ENCODE results near the gene PTDSS2.
"Not testable (repeated sequence)": the region's sequence is repeated elsewhere in the genome, so short reads cannot be mapped to it uniquely, and the experiment has no call there.

PTDSS2 gene

DNA sequence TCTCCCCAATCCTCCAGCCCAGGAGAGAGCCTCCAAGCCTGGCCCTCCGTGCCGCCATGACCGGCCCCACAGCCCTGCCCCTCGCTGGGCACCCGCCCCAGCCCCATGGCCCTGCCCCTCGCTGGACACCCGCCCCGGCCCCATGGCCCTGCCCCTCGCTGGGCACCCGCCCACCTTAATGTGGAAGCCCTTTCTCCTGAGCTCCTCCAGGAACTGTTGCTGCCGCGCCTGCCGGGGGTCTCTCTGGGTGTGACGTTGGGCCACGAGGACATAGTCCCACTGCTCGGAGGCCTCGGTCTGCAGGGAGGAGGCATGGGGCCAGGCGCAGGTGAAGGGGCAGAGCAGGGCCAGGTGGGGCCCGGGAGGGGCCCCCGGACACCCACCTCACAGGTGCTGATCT is 16.4 kb upstream of the PTDSS2 start:
- no peak for DNase-seq

GRCh38 chr11:434496-434895 is 15.6 kb upstream of the PTDSS2 start:
- DNase-seq: no peak

GRCh38 chr11:434999-435740 is 14.9 kb upstream of the PTDSS2 start:
- not testable (repeated sequence) for DNase-seq

DNA sequence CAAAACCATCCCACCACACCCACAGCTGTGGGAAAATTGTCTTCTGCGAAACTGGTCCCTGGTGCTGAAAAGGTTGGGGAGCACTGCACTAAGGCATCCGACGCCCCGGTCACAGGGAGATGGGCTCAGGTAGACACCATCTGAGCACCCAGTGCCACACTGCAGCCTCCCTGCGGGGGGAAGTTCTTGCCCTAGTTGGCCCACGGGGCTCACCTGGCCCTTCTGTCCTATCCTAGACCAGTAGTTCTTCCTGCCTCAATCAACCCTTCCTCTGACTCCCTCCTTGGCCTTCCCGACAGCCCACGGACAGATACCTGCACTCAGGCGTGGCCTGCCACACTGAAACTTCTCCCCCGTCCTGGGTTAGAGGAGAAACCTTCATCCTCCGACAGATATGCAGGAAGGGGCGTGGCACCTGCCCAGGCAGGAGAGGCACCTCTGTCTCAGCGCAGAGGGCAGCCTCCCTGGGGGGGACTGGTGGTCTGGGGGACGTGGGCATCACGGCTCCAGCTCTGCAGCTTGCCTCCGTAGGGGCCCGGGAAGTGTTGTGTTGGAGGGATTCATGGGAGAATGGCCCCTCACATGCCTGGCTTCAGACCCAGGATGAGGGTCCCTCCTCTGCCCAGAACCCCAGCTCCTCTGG is 12.7 kb upstream of the PTDSS2 start:
- DNase-seq: no peak

- no peak for DNase-seq
Observed at GRCh38 chr11:438101-438844, 11.8 kb upstream of the PTDSS2 start.

DNA sequence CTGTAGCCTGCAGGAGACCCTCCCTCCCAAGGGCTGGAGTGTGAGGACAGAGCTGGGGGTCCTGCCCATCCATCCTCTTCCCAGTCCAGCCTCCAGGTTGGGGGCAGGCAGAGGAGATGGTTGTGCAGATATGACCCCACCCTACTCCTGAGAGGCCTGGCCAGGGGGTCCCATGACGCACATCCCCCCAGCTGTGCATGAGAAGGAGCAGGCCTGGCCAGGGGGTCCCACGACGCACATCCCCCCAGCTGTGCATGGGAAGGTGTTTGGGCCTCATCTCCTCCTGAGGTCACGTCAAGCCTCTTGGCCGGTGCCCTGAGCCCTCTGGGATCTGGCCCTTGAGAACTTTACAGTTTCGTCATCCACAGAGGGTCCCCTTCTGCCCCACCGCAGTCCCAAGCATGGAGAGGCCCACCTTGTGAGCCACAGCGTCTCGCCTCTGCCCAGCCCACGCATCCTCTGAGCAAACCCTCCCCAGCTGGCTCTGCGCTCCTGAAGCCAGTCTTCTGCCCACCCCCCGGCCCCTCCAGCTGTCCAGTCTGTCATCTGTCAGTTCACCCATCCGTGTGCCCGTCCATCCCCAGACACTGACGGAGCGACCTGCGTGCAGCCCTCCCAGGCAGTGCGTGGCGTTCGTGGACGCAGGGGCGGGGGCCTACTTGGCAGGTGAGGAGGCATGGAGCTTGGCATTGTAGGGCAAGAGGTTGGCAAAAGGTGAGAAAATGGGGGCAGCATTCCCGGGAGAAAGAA is 10.6 kb upstream of the PTDSS2 start:
- DNase-seq: no peak

DNA sequence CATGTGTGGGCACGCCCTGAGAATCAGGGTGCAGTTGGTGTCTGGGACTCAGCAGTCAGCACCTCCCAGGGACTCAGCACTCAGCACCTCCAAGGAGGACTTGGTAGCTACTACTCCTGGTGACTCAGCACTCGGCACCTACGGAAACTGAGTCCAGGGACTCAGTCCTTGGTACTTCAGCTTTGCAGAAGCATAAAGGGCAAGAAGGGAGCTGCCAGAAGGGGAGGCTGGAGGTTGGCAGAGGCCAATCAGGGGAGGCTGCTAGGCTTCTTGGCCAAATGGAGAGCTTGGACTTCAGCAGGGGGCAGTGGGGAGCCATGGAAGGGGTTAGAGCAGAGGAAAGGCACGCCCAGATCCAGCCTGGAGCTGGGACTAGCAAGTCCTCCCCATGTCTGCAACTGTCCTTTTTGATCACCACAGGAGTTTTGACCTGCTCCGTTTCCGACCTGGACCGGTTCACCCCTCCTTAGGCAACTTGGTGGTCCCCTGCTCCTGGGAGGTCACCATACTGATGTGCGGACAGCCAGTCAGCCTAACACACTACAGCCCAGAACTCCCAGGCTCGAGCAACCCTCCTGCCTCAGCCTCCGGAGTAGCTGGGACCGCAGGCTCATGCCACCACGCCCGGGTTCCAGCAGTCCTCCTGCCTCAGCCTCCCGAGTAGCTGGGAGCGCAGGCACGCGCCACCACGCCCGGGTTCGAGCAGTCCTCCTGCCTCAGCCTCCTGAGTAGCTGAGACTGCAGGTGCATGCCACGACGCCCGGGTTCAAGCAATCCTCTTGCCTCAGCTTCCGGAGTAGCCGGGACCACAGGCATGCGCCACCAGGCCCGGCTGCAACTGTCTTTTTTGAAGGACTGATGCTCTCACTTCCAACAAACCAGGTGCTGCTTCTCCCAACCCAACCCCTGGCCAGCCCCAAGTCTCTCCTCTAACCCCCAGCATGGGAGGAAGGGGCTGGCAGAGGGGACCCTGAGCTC is 9.7 kb upstream of the PTDSS2 start:
- DNase-seq: no peak

- no peak for DNase-seq
Observed at GRCh38 chr11:441043-441417, 9.0 kb upstream of the PTDSS2 start.

- DNase-seq: peak; percentile 59
Observed at GRCh38 chr11:441418-442274, 8.4 kb upstream of the PTDSS2 start, which contains the start of gene ANO9. Gene ANO9 (minus strand): TSS chr11:442011. CDS start chr11:441926, 85 bp downstream.

- DNase-seq: no peak
Observed at GRCh38 chr11:442611-443081, 7.4 kb upstream of the PTDSS2 start.

DNA sequence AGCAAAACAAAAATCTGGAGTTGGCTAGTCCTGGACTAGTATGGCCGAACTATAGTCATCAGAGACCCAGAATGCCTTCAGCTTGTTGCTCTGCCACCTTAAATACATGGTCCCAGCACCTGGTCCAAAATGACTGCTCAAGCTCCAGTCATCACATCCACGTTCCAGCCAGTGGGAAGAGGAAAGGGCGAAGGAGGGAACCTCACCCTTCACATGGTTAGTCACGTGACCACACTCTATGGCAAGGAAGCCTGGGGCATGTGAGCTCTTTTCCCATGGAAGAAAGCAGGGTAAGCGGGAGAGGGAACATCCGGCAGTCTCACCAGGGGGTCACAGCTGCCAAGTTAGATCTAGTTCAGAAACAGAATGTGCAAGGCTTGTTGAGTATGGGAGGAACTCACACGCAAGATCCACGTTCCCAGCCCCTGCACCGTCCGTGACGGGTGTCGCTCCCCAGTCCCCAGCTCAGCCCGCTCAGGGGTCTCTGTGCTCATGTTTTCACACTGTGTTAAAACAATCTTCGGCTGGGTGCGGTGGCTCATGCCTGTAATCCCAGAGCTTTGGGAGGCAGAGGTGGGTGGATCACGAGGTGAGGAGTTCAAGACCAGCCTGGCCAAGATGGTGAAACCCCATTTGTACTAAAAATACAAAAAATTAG is 6.4 kb upstream of the PTDSS2 start:
- no peak for DNase-seq

DNA sequence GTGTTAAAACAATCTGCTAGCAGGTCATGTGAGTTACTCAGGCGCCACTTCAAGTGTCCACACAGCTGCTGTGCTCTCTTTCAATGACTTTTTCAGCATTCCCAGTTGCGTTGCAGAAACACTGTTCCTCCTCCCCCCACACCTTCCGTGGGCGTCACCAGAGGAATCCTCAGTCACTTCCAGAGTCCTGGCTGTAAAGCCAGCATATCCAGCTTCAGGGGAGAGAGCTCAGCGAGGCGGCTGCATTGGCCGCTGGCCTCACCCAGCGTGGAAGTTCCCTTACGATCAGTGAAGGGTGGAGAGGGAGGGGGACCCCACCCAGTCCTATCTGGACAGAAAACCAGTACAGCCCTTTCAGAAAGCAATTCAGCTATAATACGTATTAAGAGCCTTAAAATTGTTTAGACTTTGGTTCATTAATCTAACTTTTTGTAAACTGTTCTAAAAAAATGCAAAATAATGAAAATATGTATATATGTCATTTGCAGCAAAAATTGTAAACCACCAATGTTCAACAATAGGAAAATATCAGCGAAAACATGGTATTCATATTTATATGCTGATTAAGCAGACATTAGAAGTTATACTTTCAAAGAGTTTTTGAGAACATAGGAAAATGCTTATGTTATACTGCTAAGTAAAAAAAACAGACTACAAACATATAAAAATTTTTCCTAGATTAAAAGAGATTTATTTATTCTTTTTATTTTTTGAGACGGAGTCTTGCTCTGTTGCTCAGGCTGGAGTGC is 5.5 kb upstream of the PTDSS2 start:
- no peak for DNase-seq

- DNase-seq: no peak
Observed at GRCh38 chr11:445765-446588, 4.1 kb upstream of the PTDSS2 start.

- DNase-seq: no peak
Observed at GRCh38 chr11:446891-447290, 3.2 kb upstream of the PTDSS2 start.

DNA sequence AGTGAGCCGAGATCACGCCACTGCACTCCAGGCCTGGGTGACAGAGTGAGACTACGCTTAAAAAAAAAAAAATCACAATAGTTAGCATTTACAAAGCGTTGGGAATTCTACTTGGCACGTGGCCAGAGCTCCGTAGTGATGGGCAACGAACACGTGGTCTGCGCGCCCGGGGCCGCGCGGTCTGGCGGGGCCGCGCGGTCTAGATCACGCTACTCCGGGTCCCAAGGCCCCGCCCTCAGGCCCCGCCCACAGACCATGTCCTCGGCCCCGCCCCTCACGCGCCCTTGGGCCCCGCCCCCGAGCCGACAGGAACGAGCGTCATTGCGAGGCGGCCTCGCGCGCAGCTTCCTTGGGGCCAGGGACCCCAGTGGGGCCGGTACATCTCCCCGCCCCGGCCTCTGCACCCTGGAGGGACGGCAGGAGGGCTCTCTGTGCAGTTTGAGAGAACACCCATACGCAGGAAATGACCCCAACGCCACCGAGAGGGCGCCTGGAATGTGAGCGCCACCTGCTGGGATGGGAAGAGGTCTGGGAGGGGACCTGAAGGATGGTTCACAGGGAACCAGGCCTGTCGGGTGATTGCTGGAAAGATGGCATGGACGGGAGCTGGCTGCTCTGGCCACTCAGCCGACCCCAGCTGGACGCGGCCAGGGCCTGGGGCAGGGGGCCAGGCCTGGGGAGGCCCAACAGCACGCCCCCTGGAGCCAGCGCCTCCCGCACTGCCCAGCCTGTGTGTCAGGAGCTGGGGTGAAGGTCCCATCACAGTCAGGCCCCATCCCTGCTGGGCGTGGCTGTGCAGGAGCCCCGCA is 2.0 kb upstream of the PTDSS2 start:
- DNase-seq: peak; percentile 92

- DNase-seq: peak; percentile 83
Observed at GRCh38 chr11:450809-451451, 851 bp downstream of the PTDSS2 start.

- DNase-seq: no peak
Observed at GRCh38 chr11:451738-452137, 1.7 kb downstream of the PTDSS2 start.

Measured in CD4-positive, alpha-beta T cell treated with Interferon gamma for 1 hour (primary cell).